Measurements from ENCODE around the gene TBC1D1.

DNA sequence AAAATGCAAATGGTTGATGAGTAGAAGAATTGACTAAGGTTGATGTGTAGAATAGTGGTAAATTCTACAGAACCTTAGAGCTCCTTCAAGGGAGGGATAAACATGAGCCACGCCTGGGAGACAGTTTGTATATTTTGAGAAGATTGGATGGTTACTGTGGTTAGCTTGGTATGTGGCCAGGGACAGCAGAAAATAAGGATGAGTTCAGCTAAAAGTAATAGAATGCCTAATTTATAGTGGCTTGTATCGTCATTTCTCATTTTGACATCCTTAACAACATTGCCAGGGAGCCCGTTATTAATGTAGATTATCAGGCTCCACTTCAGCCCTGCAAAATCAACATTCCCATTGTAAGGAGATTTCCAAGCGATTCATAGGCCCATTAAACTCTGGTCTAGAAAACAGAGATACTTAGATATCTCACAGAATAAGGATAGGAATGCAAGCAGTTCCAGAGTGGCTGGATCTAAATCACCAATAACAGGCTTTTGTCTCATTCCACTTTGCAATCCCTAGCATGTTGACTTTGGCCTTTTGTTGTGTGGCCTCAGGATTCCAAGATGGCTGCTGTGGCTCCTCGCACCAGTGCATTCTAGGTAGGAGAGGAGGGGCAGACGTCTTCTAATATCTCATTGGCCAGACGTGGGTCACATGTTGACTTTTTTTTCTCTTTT, 62.9 kb downstream of the TBC1D1 start:
- TF ChIP-seq, protein P1, sequence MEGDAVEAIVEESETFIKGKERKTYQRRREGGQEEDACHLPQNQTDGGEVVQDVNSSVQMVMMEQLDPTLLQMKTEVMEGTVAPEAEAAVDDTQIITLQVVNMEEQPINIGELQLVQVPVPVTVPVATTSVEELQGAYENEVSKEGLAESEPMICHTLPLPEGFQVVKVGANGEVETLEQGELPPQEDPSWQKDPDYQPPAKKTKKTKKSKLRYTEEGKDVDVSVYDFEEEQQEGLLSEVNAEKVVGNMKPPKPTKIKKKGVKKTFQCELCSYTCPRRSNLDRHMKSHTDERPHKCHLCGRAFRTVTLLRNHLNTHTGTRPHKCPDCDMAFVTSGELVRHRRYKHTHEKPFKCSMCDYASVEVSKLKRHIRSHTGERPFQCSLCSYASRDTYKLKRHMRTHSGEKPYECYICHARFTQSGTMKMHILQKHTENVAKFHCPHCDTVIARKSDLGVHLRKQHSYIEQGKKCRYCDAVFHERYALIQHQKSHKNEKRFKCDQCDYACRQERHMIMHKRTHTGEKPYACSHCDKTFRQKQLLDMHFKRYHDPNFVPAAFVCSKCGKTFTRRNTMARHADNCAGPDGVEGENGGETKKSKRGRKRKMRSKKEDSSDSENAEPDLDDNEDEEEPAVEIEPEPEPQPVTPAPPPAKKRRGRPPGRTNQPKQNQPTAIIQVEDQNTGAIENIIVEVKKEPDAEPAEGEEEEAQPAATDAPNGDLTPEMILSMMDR (IDR thresholded peaks at IDR 0.05 in 8 of 11, conservative IDR thresholded peaks at IDR 0.05 in 3 of 11) = no peak
- TF ChIP-seq POLR2A (IDR thresholded peaks at IDR 0.05) = no peak
- no peak for TF ChIP-seq POLR2AphosphoS5 (IDR thresholded peaks at IDR 0.05)

All from spleen (tissue), 7 donors.